ENCODE data around the gene ZSCAN31. TPM values are rescaled to one million over a fixed set of nuclear protein-coding genes. Genes with fewer than 3 reads are reported as not detected.

ZSCAN31 gene
- total and polyA plus RNA-seq, 2 of the 8 experiments (the other 6 are each of a cell fraction or from before 2014, with no cell fraction given): 1.9 to 7.0 TPM

DNA sequence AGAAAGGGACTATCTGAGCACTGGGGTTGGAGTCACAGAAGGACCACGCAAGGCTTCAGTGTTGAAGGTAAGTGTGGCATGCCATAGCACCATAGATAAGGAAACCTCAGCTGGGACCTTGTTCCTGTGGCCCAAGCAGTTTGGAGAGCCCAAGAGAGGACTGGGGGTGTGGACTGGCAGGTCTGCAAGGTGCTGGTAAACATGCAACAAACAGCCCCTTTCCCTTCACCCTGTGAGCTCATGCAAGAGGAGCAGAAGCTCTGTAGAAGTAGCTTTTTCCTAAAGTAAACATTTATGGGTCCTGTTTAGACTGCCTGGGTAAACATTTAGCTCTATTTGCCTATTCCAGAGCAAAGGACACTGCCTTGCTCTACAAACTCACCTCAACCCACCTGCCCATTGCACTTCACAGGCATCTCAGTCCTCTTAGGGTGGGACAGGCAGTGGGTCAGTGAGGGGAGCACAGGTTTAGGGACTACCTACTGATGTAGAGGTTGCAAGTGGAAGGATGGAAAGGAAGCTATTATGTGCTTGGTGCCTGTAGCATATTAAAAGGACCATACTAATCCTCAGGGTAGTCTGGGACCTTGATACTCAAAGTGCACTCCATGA lies 12.0 kb downstream of the ZSCAN31 start:
- H3K23me2 ChIP-seq (ENCODE audit: low read depth, low read length): no peaks in the 10 kb centered on the region
- no peak overlapping the region for H2BK12ac ChIP-seq (ENCODE audit: low read depth, low read length)
- H4K20me1 ChIP-seq (replicated peaks in 1 of 2; ENCODE audit: control insufficient read depth in 1 of 2, insufficient read depth in 2 of 2, low read length in 2 of 2): no peaks in the 10 kb centered on the region
- no peak overlapping the region for H3K9ac ChIP-seq (replicated peaks in 1 of 4; ENCODE audit: extremely low read depth in 1 of 4, low read depth in 3 of 4, low read length in 3 of 4)
- H3K18ac ChIP-seq (ENCODE audit: extremely low read depth, low read length): no peak overlapping the region
- no peak overlapping the region for H2BK15ac ChIP-seq (ENCODE audit: low read length)
- no peak overlapping the region for H2AFZ ChIP-seq (ENCODE audit: low read length)
- no peak overlapping the region for H4K91ac ChIP-seq (replicated peaks; ENCODE audit: insufficient read length, low read length)
- ChIA-PET POLR2A (ENCODE audit: partially characterized antibody) (interaction anchor here (1.2 to 4.1 kb wide), 2 partner anchors 12 to 25 kb away, joined by 3 to 24 read pairs; partner anchors contain the start of gene ZSCAN31), CTCF (ENCODE audit: partially characterized antibody) (no interaction called here)
- H3K14ac ChIP-seq (ENCODE audit: insufficient read length): no peak overlapping the region
- H2AK5ac ChIP-seq (ENCODE audit: low read depth, low read length): no peak overlapping the region
- H3K56ac ChIP-seq (replicated peaks; ENCODE audit: insufficient read length, low read depth, low read length): no peak overlapping the region
- DNase-seq (ENCODE audit: low read depth in 1 of 2, low spot score in 2 of 2) (no peak), FAIRE-seq (no peak)
- 92% methylated on average over 1 of the region's 1 CpG; no CpG with 5 or more reads in 1 of the 2 experiments for WGBS, 2 experiments (ENCODE audit: extremely low coverage in 1 of 2, insufficient coverage in 1 of 2, insufficient read length in 1 of 2, insufficient replicate concordance in 2 of 2, low coverage in 1 of 2, low lambda C conversion rate in 2 of 2, missing lambda C conversion rate in 1 of 2)
- H3K27me3 ChIP-seq (replicated peaks in 1 of 4; ENCODE audit: control insufficient read depth in 3 of 4, extremely low read depth in 1 of 4, insufficient read depth in 3 of 4, low read length in 3 of 4): no peaks in the 10 kb centered on the region
- no peak overlapping the region for H4K5ac ChIP-seq (ENCODE audit: insufficient read length, low read depth, low read length)
- no peaks in the 10 kb centered on the region for H3K79me2 ChIP-seq (ENCODE audit: control insufficient read depth in 1 of 2, insufficient read depth in 2 of 2, low read length in 2 of 2)
- no peaks in the 10 kb centered on the region for H3K79me1 ChIP-seq (ENCODE audit: low read depth, low read length)
- H3K4ac ChIP-seq (replicated peaks; ENCODE audit: insufficient read length, low read depth, low read length): no peak overlapping the region
- H4K8ac ChIP-seq (ENCODE audit: extremely low read depth, insufficient read depth, low read length): no peak overlapping the region
- H3K9me3 ChIP-seq (ENCODE audit: insufficient read depth in 2 of 2, low read depth in 1 of 2, low read length in 1 of 2): peaks cover 29 to 31% of the 10 kb centered on the region in 2 experiments
- H2BK120ac ChIP-seq (replicated peaks; ENCODE audit: low read depth, low read length): no peak overlapping the region
- H3K27ac ChIP-seq (ENCODE audit: low read depth, low read length): no peak overlapping the region
- no peak overlapping the region for H2BK5ac ChIP-seq (ENCODE audit: low read depth, low read length)
- no peak overlapping the region for H3K23ac ChIP-seq (ENCODE audit: insufficient read length)
- H2BK20ac ChIP-seq (ENCODE audit: low read length): no peak overlapping the region
- H3K36me3 ChIP-seq (ENCODE audit: control insufficient read depth in 2 of 4, insufficient read depth in 4 of 4, low read length in 3 of 4): peaks cover 7 to 27% (median 18%) of the 10 kb centered on the region in 4 experiments; a peak in 6 of 8 replicates
- H3K4me3 ChIP-seq (ENCODE audit: extremely low read depth in 1 of 4, insufficient read depth in 2 of 4, low read depth in 3 of 4, low read length in 4 of 4): no peak overlapping the region
- H3K4me2 ChIP-seq (ENCODE audit: insufficient read depth in 1 of 2, low read depth in 2 of 2, low read length in 2 of 2): no peak overlapping the region
- no peaks in the 10 kb centered on the region for H3K4me1 ChIP-seq (replicated peaks in 1 of 4; ENCODE audit: control insufficient read depth in 3 of 4, insufficient read depth in 4 of 4, low read length in 3 of 4)
- TF ChIP-seq JUN (IDR thresholded peaks at IDR 0.05; ENCODE audit: low read depth, low read length) (no peak), CBX8 (IDR thresholded peaks at IDR 0.05; ENCODE audit: borderline replicate concordance, low read depth, low read length) (no peak), TAF7 (optimal IDR thresholded peaks at IDR 0.05; ENCODE audit: borderline replicate concordance, low read depth, low read length) (no peak), CTBP2 (IDR thresholded peaks at IDR 0.05; ENCODE audit: borderline replicate concordance, insufficient read depth, insufficient read length, low read length) (no peak), SUZ12 (IDR thresholded peaks at IDR 0.05; ENCODE audit: low read length) (no peak), PHF8 (conservative IDR thresholded peaks at IDR 0.05; ENCODE audit: low read depth, low read length) (no peak), CEBPB (IDR thresholded peaks at IDR 0.05; ENCODE audit: low read depth, low read length) (no peak), SP2 (IDR thresholded peaks at IDR 0.05; ENCODE audit: low read length) (no peak)

All from H1 (cell line).